Neural progenitor cell (in vitro differentiated cells): Measurements from ENCODE around the gene MIA2. TPM values are rescaled to one million over a fixed set of nuclear protein-coding genes. Genes with fewer than 3 reads are reported as not detected.

Experiments
- DNase-seq: peaks from one replicate; pipeline ENCODE4 v3.0.0-alpha.2; 2016; ENCODE audit warnings: low spot score
- H2AFZ ChIP-seq: fragments of 200-600 bp; sonication (generic); replicated peaks from 2 replicates; pipeline ENCODE4 v1.6.1; 2016; ENCODE audit warnings: antibody characterized with exemption
- H3F3A ChIP-seq: fragments of 200-600 bp; sonication (generic); 2 replicates; pipeline ENCODE4 v1.6.1; 2016; ENCODE audit warnings: antibody characterized with exemption, low read depth
- H3K27ac ChIP-seq: fragments of 200-600 bp; sonication (generic); 2 replicates; pipeline ENCODE4 v1.5.1; 2016; ENCODE audit warnings: mild to moderate bottlenecking
- H3K27me3 ChIP-seq: fragments of 200-600 bp; sonication (generic); 2 replicates; pipeline ENCODE4 v1.6.1; 2016; ENCODE audit warnings: mild to moderate bottlenecking, moderate library complexity
- H3K36me3 ChIP-seq: fragments of 200-600 bp; sonication (generic); 2 replicates; pipeline ENCODE4 v1.5.1; 2016
- H3K4me1 ChIP-seq: fragments of 200-600 bp; sonication (generic); 2 replicates; pipeline ENCODE4 v1.6.1; 2016; ENCODE audit warnings: mixed run types
- H3K4me2 ChIP-seq: fragments of 200-600 bp; sonication (generic); 2 replicates; pipeline ENCODE4 v1.6.1; 2016
- H3K4me3 ChIP-seq: fragments of 200-600 bp; sonication (generic); 2 replicates; pipeline ENCODE4 v1.5.1; 2016
- H3K79me2 ChIP-seq: fragments of 200-600 bp; sonication (generic); 2 replicates; pipeline ENCODE4 v1.6.1; 2016; ENCODE audit warnings: low read depth
- H3K9ac ChIP-seq: fragments of 200-600 bp; sonication (generic); 2 replicates; pipeline ENCODE4 v1.6.1; 2016
- H3K9me3 ChIP-seq: fragments of 200-600 bp; sonication (generic); 2 replicates; pipeline ENCODE4 v1.5.1; 2016; ENCODE audit warnings: low read depth
- H4K20me1 ChIP-seq: fragments of 200-600 bp; sonication (generic); 2 replicates; pipeline ENCODE4 v1.6.1; 2016; ENCODE audit warnings: low read depth
- H3K27ac Mint-ChIP-seq: 3 replicates; pipeline ENCODE4 v1.8.0; 2021; ENCODE audit warnings: mixed read lengths
- H3K27me3 Mint-ChIP-seq: 2 replicates; pipeline ENCODE4 v1.8.0; 2022; ENCODE audit warnings: low read depth, mild to moderate bottlenecking, inconsistent platforms, moderate library complexity, mixed read lengths; ENCODE audit not compliant: insufficient read depth
- H3K36me3 Mint-ChIP-seq: 3 replicates; pipeline ENCODE4 v1.8.0; 2021; ENCODE audit warnings: mixed read lengths
- H3K4me1 Mint-ChIP-seq: 3 replicates; pipeline ENCODE4 v1.8.0; 2021; ENCODE audit warnings: mixed read lengths
- H3K4me3 Mint-ChIP-seq: 3 replicates; pipeline ENCODE4 v1.8.0; 2021; ENCODE audit warnings: mild to moderate bottlenecking, moderate library complexity, mixed read lengths
- H3K9me3 Mint-ChIP-seq: 3 replicates; pipeline ENCODE4 v1.8.0; 2020; ENCODE audit warnings: mixed read lengths
- CTCF ChIP-seq: fragments of 200-600 bp; sonication (generic); IDR thresholded peaks from 2 replicates; pipeline ENCODE4 v1.5.1; 2017; ENCODE audit warnings: antibody characterized with exemption, mild to moderate bottlenecking
- EZH2 ChIP-seq: fragments of 200-600 bp; sonication (generic); IDR thresholded peaks from 2 replicates; pipeline ENCODE4 v1.6.1; 2017; ENCODE audit warnings: antibody characterized with exemption, mild to moderate bottlenecking, moderate library complexity
- EZH2phosphoT487 ChIP-seq: fragments of 200-600 bp; sonication (generic); IDR thresholded peaks from 2 replicates; pipeline ENCODE4 v1.6.1; 2017; ENCODE audit warnings: antibody characterized with exemption
- total RNA-seq: library from RNA; depleted of rRNA; stranded (reverse); fragments of >200 nt; gene quantifications from 2 replicates; pipeline ENCODE4 v1.2.3, GENCODE V29; 2015; ENCODE audit warnings: low replicate concordance

MIA2 gene
- total RNA-seq, 1 donor from 2014 or later: 13.0 TPM

- Mint-ChIP-seq H3K27me3 (peaks cover 10% of the 10 kb centered on the region), H3K27ac (peak overlapping the region; percentile 38), H3K36me3 (peaks cover 9% of the 10 kb centered on the region), H3K4me1 (peaks cover 30% of the 10 kb centered on the region), H3K4me3 (peak overlapping the region; percentile 86), H3K9me3 (peaks cover 15% of the 10 kb centered on the region)
- DNase-seq: no peak
- H3K79me2 ChIP-seq: peaks cover 50% of the 10 kb centered on the region
- H3K4me2 ChIP-seq: peak overlapping the region; percentile 87
- H3K4me1 ChIP-seq: peaks cover 19% of the 10 kb centered on the region
- peaks cover 13% of the 10 kb centered on the region for H3K27me3 ChIP-seq
- H3K9me3 ChIP-seq: no peaks in the 10 kb centered on the region
- H2AFZ ChIP-seq: peak overlapping the region; percentile 88
- H4K20me1 ChIP-seq: no peaks in the 10 kb centered on the region
- H3K36me3 ChIP-seq: no peaks in the 10 kb centered on the region
- H3K4me3 ChIP-seq: peak overlapping the region; percentile 68
- no peak for TF ChIP-seq CTCF
- peak overlapping the region; percentile 54 for H3K9ac ChIP-seq
- H3F3A ChIP-seq: peaks cover 21% of the 10 kb centered on the region
- H3K27ac ChIP-seq: peak overlapping the region; percentile 86
Observed at GRCh38 chr14:39267608-39268005, 33.9 kb downstream of the MIA2 start.

- no peak overlapping the region for H3K9ac ChIP-seq
- H3F3A ChIP-seq: peaks cover 21% of the 10 kb centered on the region
- H2AFZ ChIP-seq: no peak overlapping the region
- no peak overlapping the region for H3K27ac ChIP-seq
- peak overlapping the region; percentile 86 for H3K4me3 Mint-ChIP-seq
- DNase-seq: peak; percentile 8
- peak overlapping the region; percentile 87 for H3K4me2 ChIP-seq
- no peaks in the 10 kb centered on the region for H4K20me1 ChIP-seq
- H3K4me1 ChIP-seq: peaks cover 19% of the 10 kb centered on the region
- peaks cover 58% of the 10 kb centered on the region for H3K79me2 ChIP-seq
- TF ChIP-seq CTCF: no peak
- no peak for TF ChIP-seq EZH2
- TF ChIP-seq EZH2phosphoT487: no peak
- no peaks in the 10 kb centered on the region for H3K36me3 ChIP-seq
- H3K27ac Mint-ChIP-seq: no peak overlapping the region
- H3K36me3 Mint-ChIP-seq: peaks cover 12% of the 10 kb centered on the region
- H3K27me3 Mint-ChIP-seq: peaks cover 6% of the 10 kb centered on the region
- H3K9me3 Mint-ChIP-seq: peaks cover 19% of the 10 kb centered on the region
- H3K4me1 Mint-ChIP-seq: peaks cover 30% of the 10 kb centered on the region
- H3K27me3 ChIP-seq: peaks cover 13% of the 10 kb centered on the region
- no peaks in the 10 kb centered on the region for H3K9me3 ChIP-seq
- H3K4me3 ChIP-seq: peak overlapping the region; percentile 68
Observed at GRCh38 chr14:39268393-39268792, 34.7 kb downstream of the MIA2 start.

- Histone ChIP-seq H3K36me3 (no peaks in the 10 kb centered on the region), H3K9ac (no peak overlapping the region), H4K20me1 (no peaks in the 10 kb centered on the region), H3K79me2 (peaks cover 84% of the 10 kb centered on the region), H3K4me2 (no peak overlapping the region), H3K4me1 (peaks cover 9% of the 10 kb centered on the region), H3K9me3 (no peaks in the 10 kb centered on the region), H3K27ac (no peak overlapping the region), H2AFZ (no peak overlapping the region), H3K27me3 (no peaks in the 10 kb centered on the region), H3K4me3 (no peak overlapping the region), H3F3A (no peaks in the 10 kb centered on the region)
- Mint-ChIP-seq H3K27me3 (peaks cover 2% of the 10 kb centered on the region), H3K36me3 (peaks cover 21% of the 10 kb centered on the region), H3K4me3 (no peak overlapping the region), H3K4me1 (peaks cover 12% of the 10 kb centered on the region), H3K9me3 (peaks cover 22% of the 10 kb centered on the region), H3K27ac (no peak overlapping the region)
- TF ChIP-seq CTCF: no peak
- no peak for TF ChIP-seq EZH2phosphoT487
- no peak for TF ChIP-seq EZH2
- no peak for DNase-seq
Observed at GRCh38 chr14:39272918-39273317, 39.2 kb downstream of the MIA2 start.

GRCh38 chr14:39275395-39275794, 41.7 kb downstream of the MIA2 start:
- no peak overlapping the region for H2AFZ ChIP-seq
- H3K4me2 ChIP-seq: no peak overlapping the region
- Mint-ChIP-seq H3K27ac (no peak overlapping the region), H3K4me1 (no peaks in the 10 kb centered on the region), H3K4me3 (no peak overlapping the region), H3K27me3 (no peaks in the 10 kb centered on the region), H3K9me3 (peaks cover 22% of the 10 kb centered on the region), H3K36me3 (peaks cover 38% of the 10 kb centered on the region)
- no peaks in the 10 kb centered on the region for H3K36me3 ChIP-seq
- peaks cover 8% of the 10 kb centered on the region for H3K4me1 ChIP-seq
- H3K27me3 ChIP-seq: no peaks in the 10 kb centered on the region
- H3K9ac ChIP-seq: no peak overlapping the region
- H4K20me1 ChIP-seq: no peaks in the 10 kb centered on the region
- DNase-seq: no peak
- no peak overlapping the region for H3K27ac ChIP-seq
- peaks cover 64% of the 10 kb centered on the region for H3K79me2 ChIP-seq
- no peaks in the 10 kb centered on the region for H3K9me3 ChIP-seq
- H3F3A ChIP-seq: no peaks in the 10 kb centered on the region
- H3K4me3 ChIP-seq: no peak overlapping the region
- TF ChIP-seq EZH2 (no peak), CTCF (no peak), EZH2phosphoT487 (no peak)
